ENCODE measurements around the gene LRRN3. TPM values are rescaled to one million over a fixed set of nuclear protein-coding genes. Genes with fewer than 3 reads are reported as not detected.

The LRRN3 gene
- total and polyA plus RNA-seq, 10 of the 15 experiments (the other 5 are each of a cell fraction or from before 2014, with no cell fraction given): 0.02 to 0.24 (median 0.11) TPM; not detected in 3

GRCh38 chr7:111103678-111104274, 12.8 kb downstream of the LRRN3 start:
- FAIRE-seq (peak; percentile 83), ATAC-seq (peak; percentile 77), DNase-seq (ENCODE audit: low read depth, low spot score) (no peak)
- Histone ChIP-seq H3K4me1 (ENCODE audit: control insufficient read depth, insufficient read depth, low read length) (peaks cover 11% of the 10 kb centered on the region), H3K4me3 (no peak overlapping the region), H3K36me3 (ENCODE audit: control insufficient read depth in 2 of 2, insufficient read depth in 2 of 2, low read length in 1 of 2) (no peaks in the 10 kb centered on the region), H3K9ac (ENCODE audit: control insufficient read depth, insufficient read depth, low read length) (no peak overlapping the region), H3K9me3 (replicated peaks; ENCODE audit: control insufficient read depth, insufficient read depth, low read length) (no peaks in the 10 kb centered on the region; the same call in 1 of the 3 replicates), H3K79me2 (ENCODE audit: control insufficient read depth, insufficient read depth, low read length) (no peaks in the 10 kb centered on the region), H3K27ac (ENCODE audit: control insufficient read depth, insufficient read depth) (peak overlapping the region; percentile 24; the same call in 1 of the 2 replicates), H2AFZ (ENCODE audit: control insufficient read depth, low read depth, low read length) (peak overlapping the region; percentile 79), H3K4me2 (ENCODE audit: control insufficient read depth, insufficient read depth) (peak overlapping the region; percentile 62), H3K27me3 (replicated peaks in 1 of 2; ENCODE audit: control insufficient read depth in 2 of 2, insufficient read depth in 2 of 2, low read length in 1 of 2) (no peaks in the 10 kb centered on the region), H4K20me1 (ENCODE audit: control insufficient read depth, insufficient read depth) (no peaks in the 10 kb centered on the region)
- no TSS peak for BruUV-seq (replicated peaks)
- intact Hi-C loops (cut with micrococcal nuclease; ENCODE audit: unreplicated experiment): loop anchor here (10.0 kb wide), 1 partner anchor 659 kb away; no protein-coding TSS in a partner anchor
- ChIA-PET POLR2A (interaction anchor here (0.5 kb wide), 1 partner anchor 643 kb away, joined by 6 read pairs; no protein-coding TSS in a partner anchor), SMC1A (ENCODE audit: uncharacterized antibody, unreplicated experiment) (interaction anchor here (1.0 to 2.2 kb wide), 3 partner anchors 9 to 428 kb away, joined by 3 to 19 read pairs (median 3); no protein-coding TSS in a partner anchor), RAD21 (ENCODE audit: unreplicated experiment) (interaction anchor here (1.7 kb wide), 1 partner anchor 34 kb away, joined by 8 read pairs; no protein-coding TSS in a partner anchor), CTCF (interaction anchor here (1.3 kb wide), 1 partner anchor 9 kb away, joined by 7 read pairs; no protein-coding TSS in a partner anchor)
- 15% methylated on average over 4 of the region's 4 CpGs for WGBS (ENCODE audit: insufficient coverage, insufficient replicate concordance, low lambda C conversion rate, missing lambda C conversion rate)
- in situ Hi-C loops (cut with MboI): no loop called here
- TF ChIP-seq STAT1 (conservative IDR thresholded peaks at IDR 0.05) (no peak), ZNF217 (IDR thresholded peaks at IDR 0.05) (no peak), RELB (IDR thresholded peaks at IDR 0.05; ENCODE audit: low read depth) (0 out of 2 replicates have a peak, but pooled peaks have one; percentile 49), NFIC (IDR thresholded peaks at IDR 0.05; ENCODE audit: low read depth, low read length) (peak; percentile 45; the same call in 1 of the 2 replicates), CBX3 (IDR thresholded peaks at IDR 0.05; ENCODE audit: borderline replicate concordance, low read depth) (no peak), EP300 (IDR thresholded peaks at IDR 0.05; ENCODE audit: borderline replicate concordance in 1 of 2, control insufficient read depth in 1 of 2, low read depth in 2 of 2, low read length in 2 of 2) (0 out of 4 replicates have a peak, but pooled peaks of 1 of the 2 experiments have one; percentile 19), SPI1 (IDR thresholded peaks at IDR 0.05; ENCODE audit: borderline replicate concordance, insufficient read depth, low read depth, low read length) (peak; percentile 68), CHD1 (IDR thresholded peaks at IDR 0.05; ENCODE audit: low read depth, low read length) (no peak), MLLT1 (IDR thresholded peaks at IDR 0.05) (peak; percentile 33; the same call in 1 of the 2 replicates), MTA3 (IDR thresholded peaks at IDR 0.05; ENCODE audit: borderline replicate concordance, low read length) (no peak), CREB1 (IDR thresholded peaks at IDR 0.05; ENCODE audit: low read depth) (no peak), POU2F2 (IDR thresholded peaks at IDR 0.05; ENCODE audit: borderline replicate concordance, low read depth, low read length) (no peak), YY1 (IDR thresholded peaks at IDR 0.05; ENCODE audit: low read depth, low read length) (peak; percentile 56; the same call in 1 of the 2 replicates), CUX1 (IDR thresholded peaks at IDR 0.05; ENCODE audit: insufficient replicate concordance, low read depth, low read length) (peak; percentile 17), TBL1XR1 (IDR thresholded peaks at IDR 0.05; ENCODE audit: low read depth, low read length) (no peak)

Data from GM12878 (cell line).